ENCODE results near the gene KIF3C. TPM values are rescaled to one million over a fixed set of nuclear protein-coding genes. Genes with fewer than 3 reads are reported as not detected.

Gene KIF3C
- total and polyA plus RNA-seq, 9 of the 15 experiments (the other 6 are each of a cell fraction or from before 2014, with no cell fraction given): 0.69 to 6.7 (median 3.3) TPM

GRCh38 chr2:25982273-25982967 is at the start of gene KIF3C (continued):
- TF ChIP-seq MYNN (IDR thresholded peaks at IDR 0.05): no peak
- TF ChIP-seq MYNN (CRISPR knock-in tag; IDR thresholded peaks at IDR 0.05): no peak
- no peak for TF ChIP-seq FOXP1 (CRISPR knock-in tag; IDR thresholded peaks at IDR 0.05)
- no peak for TF ChIP-seq ZFP36 (IDR thresholded peaks at IDR 0.05; ENCODE audit: low read depth, low read length, partially characterized antibody)
- no peak for TF ChIP-seq HDAC2 (IDR thresholded peaks at IDR 0.05)
- TF ChIP-seq ZNF274 (IDR thresholded peaks at IDR 0.05; ENCODE audit: borderline replicate concordance, low read depth, low read length): no peak
- TF ChIP-seq NFATC3 (IDR thresholded peaks at IDR 0.05): no peak
- TF ChIP-seq FOXA1 (IDR thresholded peaks at IDR 0.05; ENCODE audit: borderline replicate concordance): no peak
- TF ChIP-seq ZKSCAN8 (CRISPR knock-in tag; IDR thresholded peaks at IDR 0.05): no peak
- TF ChIP-seq PPARD (CRISPR knock-in tag; IDR thresholded peaks at IDR 0.05): no peak
- no peak for TF ChIP-seq ESRRB (CRISPR knock-in tag; IDR thresholded peaks at IDR 0.05; ENCODE audit: borderline replicate concordance)
- no peak for TF ChIP-seq ATF3 (IDR thresholded peaks at IDR 0.05)
- TF ChIP-seq ATF3 (CRISPR knock-in tag; conservative IDR thresholded peaks at IDR 0.05): no peak
- no peak for TF ChIP-seq SMAD3 (CRISPR knock-in tag; conservative IDR thresholded peaks at IDR 0.05)
- TF ChIP-seq KLF10 (CRISPR knock-in tag; IDR thresholded peaks at IDR 0.05): no peak
- no peak for TF ChIP-seq MBD1 (CRISPR knock-in tag; IDR thresholded peaks at IDR 0.05)
- peak; percentile 63 for TF ChIP-seq POLR2A (conservative IDR thresholded peaks at IDR 0.05)
- no peak for TF ChIP-seq KLF6 (CRISPR knock-in tag; IDR thresholded peaks at IDR 0.05; ENCODE audit: borderline replicate concordance)
- no peak for TF ChIP-seq EHMT2 (IDR thresholded peaks at IDR 0.05)
- no peak for TF ChIP-seq CHCHD3 (CRISPR knock-in tag; IDR thresholded peaks at IDR 0.05)
- TF ChIP-seq ZNF512 (tag; IDR thresholded peaks at IDR 0.05): no peak
- no peak for TF ChIP-seq PHF21A (IDR thresholded peaks at IDR 0.05; ENCODE audit: borderline replicate concordance, low read depth)
- no peak; a peak in 1 of 6 replicates for TF ChIP-seq ZBTB11 (CRISPR knock-in tag; IDR thresholded peaks at IDR 0.05)
